Measurements from ENCODE around the gene PLPP7.
"Not testable (repeated sequence)": the region's sequence is repeated elsewhere in the genome, so short reads cannot be mapped to it uniquely, and the experiment has no call there.

Gene PLPP7

GRCh38 chr9:131289301-131290035 is at the start of gene PLPP7:
Gene PLPP7 (plus strand): TSS chr9:131289723. CDS start chr9:131289998, 275 bp downstream.
- no peak for DNase-seq (ENCODE audit: low read depth, low spot score)

GRCh38 chr9:131240047-131240921 is 49.2 kb upstream of the PLPP7 start:
- no peak for DNase-seq (ENCODE audit: low read depth, low spot score)

GRCh38 chr9:131244331-131244730 is 45.2 kb upstream of the PLPP7 start:
- DNase-seq (ENCODE audit: low read depth, low spot score): not testable (repeated sequence)

GRCh38 chr9:131246618-131247017 is 42.9 kb upstream of the PLPP7 start:
- no peak for DNase-seq (ENCODE audit: low read depth, low spot score)

- no peak for DNase-seq (ENCODE audit: low read depth, low spot score)
Measured at GRCh38 chr9:131252120-131252519, 37.4 kb upstream of the PLPP7 start.

- no peak for DNase-seq (ENCODE audit: low read depth, low spot score)
Measured at GRCh38 chr9:131253891-131254491, 35.5 kb upstream of the PLPP7 start.

GRCh38 chr9:131254626-131255025 is 34.9 kb upstream of the PLPP7 start:
- DNase-seq (ENCODE audit: low read depth, low spot score): no peak

- no peak for DNase-seq (ENCODE audit: low read depth, low spot score)
Measured at GRCh38 chr9:131255676-131256197, 33.8 kb upstream of the PLPP7 start.

GRCh38 chr9:131257266-131258025 is 32.1 kb upstream of the PLPP7 start:
- no peak for DNase-seq (ENCODE audit: low read depth, low spot score)

- no peak for DNase-seq (ENCODE audit: low read depth, low spot score)
Measured at GRCh38 chr9:131258186-131258585, 31.3 kb upstream of the PLPP7 start.

GRCh38 chr9:131258698-131259431 is 30.7 kb upstream of the PLPP7 start:
- DNase-seq (ENCODE audit: low read depth, low spot score): no peak

GRCh38 chr9:131259432-131259898 is 30.1 kb upstream of the PLPP7 start:
- no peak for DNase-seq (ENCODE audit: low read depth, low spot score)

GRCh38 chr9:131259916-131260597 is 29.5 kb upstream of the PLPP7 start:
- no peak for DNase-seq (ENCODE audit: low read depth, low spot score)

- no peak for DNase-seq (ENCODE audit: low read depth, low spot score)
Measured at GRCh38 chr9:131260751-131261452, 28.6 kb upstream of the PLPP7 start.

GRCh38 chr9:131262327-131263032 is 27.0 kb upstream of the PLPP7 start:
- no peak for DNase-seq (ENCODE audit: low read depth, low spot score)

GRCh38 chr9:131263033-131263343 is 26.5 kb upstream of the PLPP7 start:
- not testable (repeated sequence) for DNase-seq (ENCODE audit: low read depth, low spot score)

- no peak for DNase-seq (ENCODE audit: low read depth, low spot score)
Measured at GRCh38 chr9:131263701-131264100, 25.8 kb upstream of the PLPP7 start.

GRCh38 chr9:131264231-131264630 is 25.3 kb upstream of the PLPP7 start:
- no peak for DNase-seq (ENCODE audit: low read depth, low spot score)

Measured in activated naive CD8-positive, alpha-beta T cell treated with anti-CD3 and anti-CD28 coated beads, Interleukin-2, amount 50 U/mL, for 16 hours (primary cell).